CD4-positive, alpha-beta T cell (primary cell): ENCODE measurements around the gene LRRC37A. TPM values are rescaled to one million over a fixed set of nuclear protein-coding genes. Genes with fewer than 3 reads are reported as not detected.
"Not testable (repeated sequence)": the region's sequence is repeated elsewhere in the genome, so short reads cannot be mapped to it uniquely, and the experiment has no call there.

Experiments
- ATAC-seq: fragments of 200-7000 bp; cut with Tn5 transposase; one replicate; pipeline ENCODE4 v1.10.0; 2022; ENCODE audit warnings: mild to moderate bottlenecking; ENCODE audit not compliant: poor library complexity
- CTCF ChIA-PET: fragments of 350-600 bp; sonication (Branson Sonifier 250); formaldehyde crosslinking; loops from one replicate; lab custom pipeline; 2021; ENCODE audit warnings: antibody characterized with exemption, inconsistent platforms; lab: Charles Lee
- POLR2A ChIA-PET: fragments of 350-600 bp; sonication (Branson Sonifier 250); formaldehyde crosslinking; loops from one replicate; lab custom pipeline; 2021; ENCODE audit warnings: antibody characterized with exemption, inconsistent platforms; lab: Charles Lee
- DNase-seq, 14 experiments: peaks; one replicate each; pipeline ENCODE4 v3.0.0-alpha.2; 2013 to 2020; ENCODE audit warnings: mixed read lengths in 2 of 14
- H3K27ac ChIP-seq, 2 donors: one replicate each; pipeline versions ENCODE4 v1.5.1 to v1.7.0; 2013; ENCODE audit warnings: low read length in 2 of 2, low read depth in 1 of 2, mild to moderate bottlenecking in 1 of 2
- H3K27me3 ChIP-seq, 2 experiments: 1 replicate in 1 of 2; 2 replicates in 1 of 2; pipeline versions ENCODE4 v1.6.1 to v1.7.0; 2013; ENCODE audit warnings: low read length in 2 of 2, control low read depth in 1 of 2, mild to moderate bottlenecking in 1 of 2, moderate library complexity in 1 of 2; ENCODE audit not compliant: insufficient read depth in 2 of 2, control insufficient read depth in 1 of 2
- H3K36me3 ChIP-seq: one replicate; pipeline ENCODE4 v1.6.1; 2013; ENCODE audit warnings: low read length, control low read depth; ENCODE audit not compliant: insufficient read depth
- H3K4me1 ChIP-seq: one replicate; pipeline ENCODE4 v1.6.1; 2013; ENCODE audit warnings: low read length, control low read depth; ENCODE audit not compliant: insufficient read depth
- H3K4me3 ChIP-seq: one replicate; pipeline ENCODE4 v1.5.1; 2013; ENCODE audit warnings: mild to moderate bottlenecking, low read length, moderate library complexity
- H3K9me3 ChIP-seq, 2 experiments: 1 replicate in 1 of 2; 2 replicates in 1 of 2; pipeline versions ENCODE4 v1.6.1 to v1.7.0; 2013; ENCODE audit warnings: low read length in 2 of 2, mild to moderate bottlenecking in 2 of 2, control low read depth in 1 of 2, moderate library complexity in 1 of 2; ENCODE audit not compliant: control insufficient read depth in 1 of 2, insufficient read depth in 1 of 2
- H3K27ac Mint-ChIP-seq: one replicate; pipeline ENCODE4 v1.8.0; 2020; ENCODE audit warnings: mixed read lengths
- H3K27me3 Mint-ChIP-seq: one replicate; pipeline ENCODE4 v1.8.0; 2021; ENCODE audit warnings: mixed read lengths
- H3K36me3 Mint-ChIP-seq: one replicate; pipeline ENCODE4 v1.8.0; 2021; ENCODE audit warnings: low read depth, mixed read lengths
- H3K4me1 Mint-ChIP-seq: one replicate; pipeline ENCODE4 v1.8.0; 2021; ENCODE audit warnings: low read depth, mixed read lengths
- H3K4me3 Mint-ChIP-seq: one replicate; pipeline ENCODE4 v1.8.0; 2020; ENCODE audit warnings: mild to moderate bottlenecking, mixed read lengths
- H3K9me3 Mint-ChIP-seq: one replicate; pipeline ENCODE4 v1.8.0; 2020; ENCODE audit warnings: mixed read lengths
- intact Hi-C, 2 experiments: fragments of 100-400 bp; cut with DNase I in 1 of 2; cut with micrococcal nuclease in 1 of 2; formaldehyde crosslinking; loops; one replicate each; pipeline versions ENCODE4 v1.15.1 to v1.9.0; 2023 to 2025; cut with DNase I, micrococcal nuclease
- total RNA-seq, 174 experiments: library from RNA in 2 of 174; stranded (reverse) in 2 of 174; gene quantifications; one replicate each; pipeline ENCODE4 v1.2.3 and lab custom pipeline; 2021 to 2026

Gene LRRC37A
- total RNA-seq, 2 experiments from 2014 or later = 2.9 to 3.6 TPM

DNA sequence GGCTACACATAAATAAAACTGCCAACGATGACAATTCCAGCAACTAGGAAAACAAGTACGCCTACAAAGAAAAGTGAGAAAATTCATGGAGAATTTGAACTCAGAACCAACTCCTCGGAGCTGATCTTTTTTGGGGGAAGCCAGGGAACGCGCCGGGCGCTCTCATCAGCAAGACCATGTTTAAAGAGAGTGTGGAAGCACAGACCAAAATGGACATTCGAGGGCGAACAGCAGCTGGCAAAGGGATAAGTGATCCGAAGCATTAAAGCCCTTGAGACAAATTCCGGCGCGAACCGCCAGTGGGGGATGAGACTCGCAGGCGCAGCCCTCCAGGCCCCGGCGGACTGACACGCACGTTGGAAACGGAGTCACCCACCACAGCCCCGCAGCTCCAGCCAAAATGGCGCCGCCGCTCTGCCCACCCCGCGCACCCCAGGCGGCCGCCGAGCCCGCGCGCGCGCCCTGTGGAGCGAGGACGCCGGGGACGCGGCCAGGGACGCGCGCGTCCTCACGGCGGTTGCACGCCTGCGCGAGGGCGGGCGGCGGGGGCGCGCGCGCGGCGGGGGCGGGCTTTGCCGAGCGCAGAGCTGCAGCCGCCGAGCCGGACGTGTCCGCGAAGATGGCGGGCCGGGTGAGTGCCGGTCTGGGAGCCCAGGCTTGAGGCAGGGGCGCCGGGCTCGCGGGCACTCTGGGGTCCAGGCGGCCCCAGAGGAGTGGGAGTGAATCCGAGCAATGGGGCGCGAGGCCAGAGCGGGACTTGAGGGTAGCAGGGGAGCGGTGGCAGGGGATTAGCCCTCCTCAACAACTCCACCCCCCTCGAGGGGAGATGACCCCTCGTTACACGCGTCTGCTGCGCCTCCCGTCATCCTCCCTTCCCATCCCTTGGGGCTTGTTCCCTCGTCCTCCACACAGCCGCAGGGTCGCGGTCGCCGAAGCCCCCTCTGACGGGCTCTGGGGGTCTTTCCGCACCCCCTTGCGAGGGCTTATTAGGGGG is 77.6 kb downstream of the LRRC37A start:
- CTCF ChIA-PET, H3K27me3 Mint-ChIP-seq, H3K4me3 Mint-ChIP-seq, H3K9me3 ChIP-seq, intact Hi-C loops, H3K36me3 Mint-ChIP-seq, H3K27ac ChIP-seq, H3K27ac Mint-ChIP-seq, H3K9me3 Mint-ChIP-seq, POLR2A ChIA-PET, H3K4me3 ChIP-seq, H3K4me1 Mint-ChIP-seq, H3K27me3 ChIP-seq, H3K36me3 ChIP-seq, DNase-seq, H3K4me1 ChIP-seq: not testable (repeated sequence)
- peak; percentile 84 for ATAC-seq

DNA sequence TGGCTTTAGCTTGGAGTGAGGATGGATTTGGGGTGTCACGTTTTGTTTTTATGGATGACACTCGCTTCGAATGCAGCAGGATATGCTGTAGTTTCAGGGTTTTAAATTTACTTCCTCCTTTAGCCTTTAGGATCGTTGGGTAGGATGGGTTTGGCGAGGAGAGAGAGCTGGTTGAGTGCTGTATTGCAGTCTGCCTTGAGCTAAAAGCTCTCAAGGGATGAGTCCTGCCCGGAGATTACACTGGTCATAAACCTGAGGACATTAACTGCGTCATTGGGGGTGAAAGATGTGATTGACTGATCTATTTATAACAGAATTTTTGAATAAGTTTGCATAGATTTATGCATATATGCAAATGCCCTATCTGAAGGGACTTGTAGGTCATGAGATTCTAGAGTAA is 78.5 kb downstream of the LRRC37A start:
- H3K4me3 Mint-ChIP-seq, H3K4me1 Mint-ChIP-seq, DNase-seq, CTCF ChIA-PET, H3K4me1 ChIP-seq, H3K27ac Mint-ChIP-seq, H3K9me3 ChIP-seq, POLR2A ChIA-PET, H3K36me3 Mint-ChIP-seq, H3K27me3 Mint-ChIP-seq, H3K27me3 ChIP-seq, H3K27ac ChIP-seq, H3K9me3 Mint-ChIP-seq, H3K36me3 ChIP-seq, H3K4me3 ChIP-seq, intact Hi-C loops: not testable (repeated sequence)
- peak; percentile 66 for ATAC-seq

DNA sequence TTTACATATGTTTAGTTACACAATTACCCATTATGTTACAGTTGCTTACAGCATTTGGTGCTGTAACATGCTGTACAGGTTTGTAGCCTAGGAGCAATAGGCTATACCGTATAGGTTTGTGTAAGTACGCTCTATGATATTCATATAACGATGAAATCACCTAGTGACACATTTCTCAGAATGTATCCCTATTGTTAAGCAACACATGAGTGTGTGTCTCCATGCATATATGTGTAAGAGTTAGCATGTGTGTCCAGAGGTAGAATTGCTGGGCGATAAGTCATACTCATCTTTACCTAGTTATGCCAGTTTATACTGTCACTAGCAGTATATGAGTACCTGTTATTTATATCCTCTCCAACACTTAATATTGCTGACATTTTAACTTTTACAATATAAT is 88.2 kb downstream of the LRRC37A start:
- H3K9me3 ChIP-seq, H3K4me1 Mint-ChIP-seq, H3K36me3 Mint-ChIP-seq, POLR2A ChIA-PET, ATAC-seq, H3K9me3 Mint-ChIP-seq, intact Hi-C loops, H3K27me3 Mint-ChIP-seq, H3K36me3 ChIP-seq, H3K4me3 Mint-ChIP-seq, CTCF ChIA-PET, H3K4me3 ChIP-seq, H3K27ac Mint-ChIP-seq, H3K27me3 ChIP-seq, DNase-seq, H3K4me1 ChIP-seq, H3K27ac ChIP-seq: not testable (repeated sequence)

- H3K27ac ChIP-seq, H3K36me3 ChIP-seq, H3K9me3 Mint-ChIP-seq, H3K4me3 ChIP-seq, intact Hi-C loops, H3K36me3 Mint-ChIP-seq, H3K4me1 Mint-ChIP-seq, H3K4me1 ChIP-seq, H3K4me3 Mint-ChIP-seq, H3K27me3 ChIP-seq, CTCF ChIA-PET, DNase-seq, H3K27ac Mint-ChIP-seq, POLR2A ChIA-PET, H3K9me3 ChIP-seq, ATAC-seq, H3K27me3 Mint-ChIP-seq: not testable (repeated sequence)
Observed at GRCh38 chr17:46385491-46385890, 90.6 kb downstream of the LRRC37A start.

Other genes starting within 250 kb of the LRRC37A start
- gene KANSL1, start 101.7 kb upstream of the LRRC37A start, total RNA-seq = 100 to 1,000 TPM; 122 to 125 TPM
- 10 to 100 TPM; 22.0 to 23.9 TPM for gene ARL17B, start 66.6 kb downstream of the LRRC37A start, total RNA-seq
- gene LRRC37A2, start 217.3 kb downstream of the LRRC37A start, total RNA-seq = 1 to 10 TPM; 8.9 to 9.1 TPM